ENCODE data around the gene WTAP. TPM values are rescaled to one million over a fixed set of nuclear protein-coding genes. Genes with fewer than 3 reads are reported as not detected.
A peak's percentile ranks its signal among the peaks of the same experiment; 100 is the strongest.
"Not testable (repeated sequence)": the region's sequence is repeated elsewhere in the genome, so short reads cannot be mapped to it uniquely, and the experiment has no call there.

Gene WTAP
- total and polyA plus RNA-seq, 4 donors: 21.0 to 43.8 (median 36.5) TPM

- WGBS: 96% methylated on average over 9 of the region's 9 CpGs
Measured at GRCh38 chr6:159687341-159687740, 40.0 kb upstream of the WTAP start.

GRCh38 chr6:159688266-159688905 is 38.9 kb upstream of the WTAP start:
- H3K36me3 ChIP-seq (ENCODE audit: control insufficient read depth in 4 of 4, insufficient read depth in 3 of 4, low read depth in 1 of 4, low read length in 3 of 4): peaks cover 10 to 51% (median 44%) of the 10 kb centered on the region in 4 donors
- H3K4me1 ChIP-seq (ENCODE audit: control insufficient read depth in 4 of 4, insufficient read depth in 4 of 4, low read length in 3 of 4): peaks cover 2 to 11% (median 6%) of the 10 kb centered on the region in 4 donors
- no peak overlapping the region for H3K9ac ChIP-seq (ENCODE audit: low read depth in 1 of 2, low read length in 2 of 2)
- no peaks in the 10 kb centered on the region for H3K9me3 ChIP-seq (ENCODE audit: control insufficient read depth in 4 of 4, low read length in 3 of 4)
- TF ChIP-seq MAX (IDR thresholded peaks at IDR 0.05) (no peak), EGR1 (IDR thresholded peaks at IDR 0.05; ENCODE audit: low read depth in 2 of 2) (no peak), FOXA1 (IDR thresholded peaks at IDR 0.05) (no peak)
- peak overlapping the region in 1 of 2 donors; percentile 37 for H3K27ac ChIP-seq (ENCODE audit: low read depth in 1 of 2, low read length in 2 of 2)
- WGBS: 83% methylated on average over 5 of the region's 5 CpGs
- H3K4me3 ChIP-seq (ENCODE audit: low read depth in 1 of 3, low read length in 3 of 3): no peak overlapping the region
- no peaks in the 10 kb centered on the region for H3K27me3 ChIP-seq (ENCODE audit: control insufficient read depth in 4 of 4, insufficient read depth in 4 of 4, low read length in 3 of 4)
- no peak for DNase-seq (ENCODE audit: low spot score)

More at GRCh38 chr6:159687341-159687740, 40.0 kb upstream of the WTAP start:
- H3K4me3 ChIP-seq (ENCODE audit: low read depth in 1 of 3, low read length in 3 of 3): no peak overlapping the region
- TF ChIP-seq ATF3 (IDR thresholded peaks at IDR 0.05): no peak
- H3K36me3 ChIP-seq (ENCODE audit: control insufficient read depth in 4 of 4, insufficient read depth in 3 of 4, low read depth in 1 of 4, low read length in 3 of 4): peaks cover 11 to 59% (median 53%) of the 10 kb centered on the region in 4 donors
- H3K4me1 ChIP-seq (ENCODE audit: control insufficient read depth in 4 of 4, insufficient read depth in 4 of 4, low read length in 3 of 4): peaks cover 2 to 11% (median 7%) of the 10 kb centered on the region in 4 donors
- DNase-seq (ENCODE audit: low spot score): no peak
- H3K27me3 ChIP-seq (ENCODE audit: control insufficient read depth in 4 of 4, insufficient read depth in 4 of 4, low read length in 3 of 4): no peaks in the 10 kb centered on the region
- no peak overlapping the region for H3K27ac ChIP-seq (ENCODE audit: low read depth in 1 of 2, low read length in 2 of 2)
- H3K9me3 ChIP-seq (ENCODE audit: control insufficient read depth in 4 of 4, low read length in 3 of 4): no peaks in the 10 kb centered on the region
- no peak overlapping the region for H3K9ac ChIP-seq (ENCODE audit: low read depth in 1 of 2, low read length in 2 of 2)

- Histone ChIP-seq H3K4me1 (ENCODE audit: control insufficient read depth in 4 of 4, insufficient read depth in 4 of 4, low read length in 3 of 4) (peaks cover 2 to 12% (median 7%) of the 10 kb centered on the region in 4 donors), H3K9ac (ENCODE audit: low read depth in 1 of 2, low read length in 2 of 2) (no peak overlapping the region), H3K27ac (ENCODE audit: low read depth in 1 of 2, low read length in 2 of 2) (peak overlapping the region in 1 of 2 donors; percentile 37), H3K36me3 (ENCODE audit: control insufficient read depth in 4 of 4, insufficient read depth in 3 of 4, low read depth in 1 of 4, low read length in 3 of 4) (peaks cover 10 to 46% (median 38%) of the 10 kb centered on the region in 4 donors), H3K9me3 (ENCODE audit: control insufficient read depth in 4 of 4, low read length in 3 of 4) (no peaks in the 10 kb centered on the region), H3K4me3 (ENCODE audit: low read depth in 1 of 3, low read length in 3 of 3) (no peak overlapping the region), H3K27me3 (ENCODE audit: control insufficient read depth in 4 of 4, insufficient read depth in 4 of 4, low read length in 3 of 4) (no peaks in the 10 kb centered on the region)
- no peak for TF ChIP-seq HNF4A (conservative IDR thresholded peaks at IDR 0.05)
- TF ChIP-seq TAF1 (conservative IDR thresholded peaks at IDR 0.05): no peak
- TF ChIP-seq ZBTB33 (IDR thresholded peaks at IDR 0.05): no peak
- TF ChIP-seq FOXA2 (IDR thresholded peaks at IDR 0.05): no peak
- no peak for TF ChIP-seq EGR1 (IDR thresholded peaks at IDR 0.05; ENCODE audit: low read depth in 2 of 2)
- no peak for TF ChIP-seq RAD21 (IDR thresholded peaks at IDR 0.05)
- no peak for TF ChIP-seq FOXA1 (IDR thresholded peaks at IDR 0.05)
- no peak for TF ChIP-seq NR2F2 (IDR thresholded peaks at IDR 0.05)
- no peak for TF ChIP-seq GABPA (IDR thresholded peaks at IDR 0.05 in 1 of 2, conservative IDR thresholded peaks at IDR 0.05 in 1 of 2)
- no peak for TF ChIP-seq YY1 (IDR thresholded peaks at IDR 0.05)
- no peak for TF ChIP-seq MAX (IDR thresholded peaks at IDR 0.05)
- no peak for TF ChIP-seq CTCF (IDR thresholded peaks at IDR 0.05; ENCODE audit: low read depth, low read length, missing input control)
- TF ChIP-seq HNF4G (IDR thresholded peaks at IDR 0.05): no peak
- no peak for TF ChIP-seq SP1 (IDR thresholded peaks at IDR 0.05)
- WGBS: 66% methylated on average over 6 of the region's 6 CpGs
- no peak for DNase-seq (ENCODE audit: low spot score)
Measured at GRCh38 chr6:159689001-159689400, 38.3 kb upstream of the WTAP start.

GRCh38 chr6:159690135-159690534 is 37.2 kb upstream of the WTAP start:
- H3K4me3 ChIP-seq (ENCODE audit: low read depth in 1 of 3, low read length in 3 of 3); H3K9me3 ChIP-seq (ENCODE audit: control insufficient read depth in 4 of 4, low read length in 3 of 4); H3K27me3 ChIP-seq (ENCODE audit: control insufficient read depth in 4 of 4, insufficient read depth in 4 of 4, low read length in 3 of 4); DNase-seq (ENCODE audit: low spot score): not testable (repeated sequence)
- Histone ChIP-seq H3K27ac (ENCODE audit: low read depth in 1 of 2, low read length in 2 of 2) (peak overlapping the region; percentile 37 to 42), H3K9ac (ENCODE audit: low read depth in 1 of 2, low read length in 2 of 2) (peak overlapping the region in 1 of 2 donors; percentile 32), H3K36me3 (ENCODE audit: control insufficient read depth in 4 of 4, insufficient read depth in 3 of 4, low read depth in 1 of 4, low read length in 3 of 4) (peaks cover 7 to 39% (median 32%) of the 10 kb centered on the region in 4 donors), H3K4me1 (ENCODE audit: control insufficient read depth in 4 of 4, insufficient read depth in 4 of 4, low read length in 3 of 4) (peaks cover 0 to 16% (median 8%) of the 10 kb centered on the region in 4 donors)
- WGBS: 88% methylated on average over 13 of the region's 13 CpGs

All from liver (tissue), 9 donors.